ENCODE data around the gene SLC28A3. TPM values are rescaled to one million over a fixed set of nuclear protein-coding genes. Genes with fewer than 3 reads are reported as not detected.

Gene SLC28A3
- total and polyA plus RNA-seq, 2 donors from 2014 or later: 1.0 TPM; not detected in 1

DNA sequence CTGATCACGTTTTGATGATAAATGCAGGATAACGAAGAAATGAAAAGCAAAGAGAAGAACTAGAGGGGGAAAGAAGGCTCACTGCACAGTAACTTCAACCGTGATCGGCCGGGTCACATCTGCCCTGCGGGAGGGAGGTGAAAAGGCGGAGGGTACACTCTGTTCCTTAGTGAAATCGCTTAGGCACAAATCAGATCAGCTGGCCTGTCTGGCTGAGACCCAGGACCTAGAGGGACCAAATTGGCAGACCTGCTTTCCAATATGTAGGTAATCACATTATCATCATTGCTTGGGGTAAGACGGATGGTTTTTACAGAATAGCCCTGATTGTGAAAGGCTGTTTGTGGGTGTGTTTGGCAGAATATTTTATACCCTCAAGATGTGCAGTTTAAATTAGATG, 82.2 kb downstream of the SLC28A3 start:
- no peak for FAIRE-seq
- TF ChIP-seq, protein P1, sequence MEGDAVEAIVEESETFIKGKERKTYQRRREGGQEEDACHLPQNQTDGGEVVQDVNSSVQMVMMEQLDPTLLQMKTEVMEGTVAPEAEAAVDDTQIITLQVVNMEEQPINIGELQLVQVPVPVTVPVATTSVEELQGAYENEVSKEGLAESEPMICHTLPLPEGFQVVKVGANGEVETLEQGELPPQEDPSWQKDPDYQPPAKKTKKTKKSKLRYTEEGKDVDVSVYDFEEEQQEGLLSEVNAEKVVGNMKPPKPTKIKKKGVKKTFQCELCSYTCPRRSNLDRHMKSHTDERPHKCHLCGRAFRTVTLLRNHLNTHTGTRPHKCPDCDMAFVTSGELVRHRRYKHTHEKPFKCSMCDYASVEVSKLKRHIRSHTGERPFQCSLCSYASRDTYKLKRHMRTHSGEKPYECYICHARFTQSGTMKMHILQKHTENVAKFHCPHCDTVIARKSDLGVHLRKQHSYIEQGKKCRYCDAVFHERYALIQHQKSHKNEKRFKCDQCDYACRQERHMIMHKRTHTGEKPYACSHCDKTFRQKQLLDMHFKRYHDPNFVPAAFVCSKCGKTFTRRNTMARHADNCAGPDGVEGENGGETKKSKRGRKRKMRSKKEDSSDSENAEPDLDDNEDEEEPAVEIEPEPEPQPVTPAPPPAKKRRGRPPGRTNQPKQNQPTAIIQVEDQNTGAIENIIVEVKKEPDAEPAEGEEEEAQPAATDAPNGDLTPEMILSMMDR (IDR thresholded peaks at IDR 0.05; ENCODE audit: borderline replicate concordance, extremely low read depth, insufficient read depth): no peak
- no peaks in the 10 kb centered on the region for H3K9me3 ChIP-seq (ENCODE audit: control insufficient read depth in 2 of 3, insufficient read depth in 1 of 3, low read length in 3 of 3)
- no peak overlapping the region for H3K4me3 ChIP-seq (ENCODE audit: low read length in 3 of 3)
- no peaks in the 10 kb centered on the region for H3K27me3 ChIP-seq (ENCODE audit: control insufficient read depth, insufficient read depth, low read length)
- no peaks in the 10 kb centered on the region for H3K36me3 ChIP-seq (ENCODE audit: control insufficient read depth in 2 of 3, insufficient read depth in 3 of 3, low read length in 3 of 3)
- no peak overlapping the region for H3K9ac ChIP-seq (ENCODE audit: low read length in 3 of 3)
- intact Hi-C loops (cut with DNase I): no loop called here
- no peak for DNase-seq
- H3K27ac ChIP-seq (ENCODE audit: low read depth in 2 of 2, low read length in 2 of 2): no peak overlapping the region
- H3K4me1 ChIP-seq (ENCODE audit: control insufficient read depth in 2 of 3, insufficient read depth in 2 of 3, low read depth in 1 of 3, low read length in 3 of 3): no peaks in the 10 kb centered on the region

DNA sequence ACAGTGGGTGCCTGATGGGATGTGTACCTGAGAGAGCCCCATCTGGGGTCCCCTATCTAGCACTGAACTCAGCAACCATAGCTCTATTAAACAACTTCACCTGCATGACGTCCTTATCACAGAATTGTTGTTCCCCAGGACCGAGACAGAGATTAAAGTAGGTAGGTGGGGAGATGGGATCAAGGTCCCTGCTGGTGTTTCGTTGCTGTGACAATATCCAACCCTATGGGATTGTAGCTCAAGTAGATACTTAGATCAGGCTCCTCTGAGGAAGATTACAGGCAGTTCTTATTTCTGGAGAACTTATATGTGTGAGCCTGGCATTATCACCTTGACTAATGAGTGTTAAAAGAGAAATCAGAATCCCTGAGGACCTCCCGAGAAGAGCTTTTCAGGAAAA, 84.9 kb downstream of the SLC28A3 start:
- H3K36me3 ChIP-seq (ENCODE audit: control insufficient read depth in 2 of 3, insufficient read depth in 3 of 3, low read length in 3 of 3): no peaks in the 10 kb centered on the region
- FAIRE-seq (no peak), DNase-seq (no peak)
- H3K4me3 ChIP-seq (ENCODE audit: low read length in 3 of 3): no peak overlapping the region
- TF ChIP-seq, protein P1 (IDR thresholded peaks at IDR 0.05; ENCODE audit: borderline replicate concordance, extremely low read depth, insufficient read depth): no peak
- H3K27me3 ChIP-seq (ENCODE audit: control insufficient read depth, insufficient read depth, low read length): no peaks in the 10 kb centered on the region
- no peaks in the 10 kb centered on the region for H3K4me1 ChIP-seq (ENCODE audit: control insufficient read depth in 2 of 3, insufficient read depth in 2 of 3, low read depth in 1 of 3, low read length in 3 of 3)
- H3K27ac ChIP-seq (ENCODE audit: low read depth in 2 of 2, low read length in 2 of 2): no peak overlapping the region
- no peaks in the 10 kb centered on the region for H3K9me3 ChIP-seq (ENCODE audit: control insufficient read depth in 2 of 3, insufficient read depth in 1 of 3, low read length in 3 of 3)
- no peak overlapping the region for H3K9ac ChIP-seq (ENCODE audit: low read length in 3 of 3)
- intact Hi-C loops (cut with DNase I): no loop called here

DNA sequence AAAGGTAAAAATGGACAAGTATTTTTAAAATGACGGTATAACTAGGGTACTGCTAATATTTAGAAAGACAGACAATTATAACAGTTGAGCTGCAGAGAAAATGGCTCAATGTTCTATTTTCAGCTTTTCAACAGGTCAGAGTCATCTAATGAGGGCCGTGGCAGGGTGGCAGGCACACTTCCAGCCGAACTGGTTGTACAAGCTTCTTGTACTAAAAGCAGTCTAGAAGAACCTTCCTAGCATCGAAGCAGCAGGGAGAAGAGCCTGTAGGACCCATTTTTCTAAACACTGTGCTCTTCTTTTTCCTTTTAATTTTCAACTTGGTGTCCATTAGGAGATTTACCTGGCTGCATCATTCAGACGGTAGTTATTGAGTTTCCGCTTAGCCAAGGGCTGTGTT, 85.6 kb downstream of the SLC28A3 start:
- no peaks in the 10 kb centered on the region for H3K9me3 ChIP-seq (ENCODE audit: control insufficient read depth in 2 of 3, insufficient read depth in 1 of 3, low read length in 3 of 3)
- H3K9ac ChIP-seq (ENCODE audit: low read length in 3 of 3): no peak overlapping the region
- TF ChIP-seq, protein P1 (IDR thresholded peaks at IDR 0.05; ENCODE audit: borderline replicate concordance, extremely low read depth, insufficient read depth): no peak
- no peaks in the 10 kb centered on the region for H3K4me1 ChIP-seq (ENCODE audit: control insufficient read depth in 2 of 3, insufficient read depth in 2 of 3, low read depth in 1 of 3, low read length in 3 of 3)
- no peaks in the 10 kb centered on the region for H3K27me3 ChIP-seq (ENCODE audit: control insufficient read depth, insufficient read depth, low read length)
- DNase-seq (peak in 3 of 5 donors; percentile 44 to 66 (median 59)), FAIRE-seq (no peak)
- intact Hi-C loops (cut with DNase I): no loop called here
- no peak overlapping the region for H3K27ac ChIP-seq (ENCODE audit: low read depth in 2 of 2, low read length in 2 of 2)
- no peak overlapping the region for H3K4me3 ChIP-seq (ENCODE audit: low read length in 3 of 3)
- no peaks in the 10 kb centered on the region for H3K36me3 ChIP-seq (ENCODE audit: control insufficient read depth in 2 of 3, insufficient read depth in 3 of 3, low read length in 3 of 3)

DNA sequence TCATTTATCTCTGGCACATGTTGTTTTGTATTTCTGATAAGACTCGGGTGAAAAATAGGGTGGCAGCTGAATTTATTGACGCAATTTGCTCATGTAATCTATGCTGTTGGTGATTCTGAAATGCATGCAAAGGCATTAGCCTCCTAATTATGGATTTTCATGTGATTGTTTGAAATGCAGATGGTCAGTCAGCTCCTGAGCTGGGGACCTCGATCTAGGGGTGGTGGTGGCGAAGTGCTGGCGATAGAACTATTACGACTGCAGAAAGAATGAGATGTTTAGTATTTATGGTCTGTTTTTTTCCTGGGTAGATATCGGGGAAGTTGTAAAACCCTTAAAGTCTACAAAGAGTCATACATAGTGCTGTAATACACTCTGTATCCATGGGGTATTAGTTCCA, 88.6 kb downstream of the SLC28A3 start:
- FAIRE-seq (no peak), DNase-seq (no peak)
- Histone ChIP-seq H3K9me3 (ENCODE audit: control insufficient read depth in 2 of 3, insufficient read depth in 1 of 3, low read length in 3 of 3) (no peaks in the 10 kb centered on the region), H3K9ac (ENCODE audit: low read length in 3 of 3) (no peak overlapping the region), H3K4me3 (ENCODE audit: low read length in 3 of 3) (no peak overlapping the region), H3K36me3 (ENCODE audit: control insufficient read depth in 2 of 3, insufficient read depth in 3 of 3, low read length in 3 of 3) (no peaks in the 10 kb centered on the region), H3K27me3 (ENCODE audit: control insufficient read depth, insufficient read depth, low read length) (no peaks in the 10 kb centered on the region), H3K27ac (ENCODE audit: low read depth in 2 of 2, low read length in 2 of 2) (no peak overlapping the region), H3K4me1 (ENCODE audit: control insufficient read depth in 2 of 3, insufficient read depth in 2 of 3, low read depth in 1 of 3, low read length in 3 of 3) (no peaks in the 10 kb centered on the region)
- intact Hi-C loops (cut with DNase I): no loop called here
- TF ChIP-seq, protein P1 (IDR thresholded peaks at IDR 0.05; ENCODE audit: borderline replicate concordance, extremely low read depth, insufficient read depth): no peak

Data from kidney (tissue), 14 donors.